ENCODE measurements around the gene CGB8. TPM values are rescaled to one million over a fixed set of nuclear protein-coding genes. Genes with fewer than 3 reads are reported as not detected.
"Not testable (repeated sequence)": the region's sequence is repeated elsewhere in the genome, so short reads cannot be mapped to it uniquely, and the experiment has no call there.

The CGB8 gene
- total RNA-seq, 1 experiment from 2014 or later = not detected

DNA sequence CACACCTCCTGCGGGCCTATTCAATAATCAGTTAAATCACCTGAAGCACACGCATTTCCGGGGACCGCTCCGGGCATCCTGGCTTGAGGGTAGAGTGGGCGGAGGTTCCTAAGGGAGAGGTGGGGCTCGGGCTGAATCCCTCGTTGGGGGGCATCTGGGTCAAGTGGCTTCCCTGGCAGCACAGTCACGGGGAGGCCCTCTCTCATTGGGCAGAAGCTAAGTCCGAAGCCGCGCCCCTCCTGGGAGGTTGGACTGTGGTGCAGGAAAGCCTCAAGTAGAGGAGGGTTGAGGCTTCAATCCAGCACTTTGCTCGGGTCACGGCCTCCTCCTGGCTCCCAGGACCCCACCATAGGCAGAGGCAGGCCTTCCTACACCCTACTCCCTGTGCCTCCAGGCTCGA lies 5.4 kb downstream of the CGB8 start, which contains the start of gene CGB5:
Gene CGB5 (plus strand): TSS at position 301 of the 400 bp plus-strand sequence. CDS start 362 bp downstream, outside the sequence.
- intact Hi-C loops (cut with micrococcal nuclease; ENCODE audit: unreplicated experiment); BruUV-seq (replicated peaks); H3K9me3 ChIP-seq (ENCODE audit: low read depth, low read length, poor library complexity, severe bottlenecking); DNase-seq (ENCODE audit: low spot score); H3K27me3 ChIP-seq (replicated peaks; ENCODE audit: insufficient read depth, low read depth, low read length, poor library complexity); CTCF ChIA-PET; H3K36me3 ChIP-seq (ENCODE audit: insufficient read depth, low read length, poor library complexity, severe bottlenecking); POLR2A ChIA-PET (ENCODE audit: low non-redundant PET); H3K4me3 ChIP-seq (ENCODE audit: low read depth, low read length, poor library complexity, severe bottlenecking); H3K4me1 ChIP-seq (ENCODE audit: insufficient read depth, low read length, poor library complexity, severe bottlenecking); H3K27ac ChIP-seq (ENCODE audit: low read depth, low read length, poor library complexity, severe bottlenecking): not testable (repeated sequence)

DNA sequence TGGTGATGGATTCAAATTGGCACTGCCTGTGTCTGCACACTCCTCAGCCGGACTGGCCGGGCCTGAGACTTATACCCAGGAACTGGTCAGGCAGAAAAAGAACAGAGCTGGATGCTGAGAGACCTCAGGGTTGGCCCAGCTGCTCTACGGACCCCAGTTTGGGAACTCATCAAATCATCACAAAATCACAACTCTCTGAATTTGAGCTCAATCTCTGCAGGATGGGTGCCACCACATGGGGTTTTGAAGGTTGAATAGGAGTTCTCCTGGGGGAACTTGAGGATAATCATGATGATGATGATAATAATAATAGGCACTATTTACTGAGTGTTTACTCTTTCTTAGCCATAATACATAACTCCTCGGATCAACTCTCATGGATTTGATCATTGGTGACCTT lies 6.2 kb downstream of the CGB8 start:
- POLR2A ChIA-PET (ENCODE audit: low non-redundant PET) = not testable (repeated sequence)

DNA sequence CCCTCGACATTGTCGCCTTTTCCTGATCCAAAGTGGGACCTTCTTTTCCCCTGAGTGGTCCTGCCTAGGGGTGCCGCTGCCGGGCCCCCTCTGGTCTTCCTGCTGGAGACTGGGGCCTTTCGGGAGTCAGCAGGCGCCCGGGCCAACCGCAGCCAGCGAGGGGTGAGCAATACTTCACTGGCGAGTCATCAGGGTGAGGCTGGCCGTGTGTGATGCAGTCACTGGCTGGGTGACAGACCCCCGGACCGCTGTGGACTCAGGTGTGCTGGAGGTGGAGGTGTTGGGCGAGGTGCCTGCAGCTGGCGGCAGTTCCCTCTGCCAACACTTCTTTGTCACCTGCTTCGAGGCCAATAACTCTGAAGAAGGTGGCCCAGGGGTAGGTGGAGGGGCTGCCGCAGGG lies 6.7 kb downstream of the CGB8 start:
- CTCF ChIA-PET = no interaction called here
- H3K27ac ChIP-seq (ENCODE audit: low read depth, low read length, poor library complexity, severe bottlenecking) = no peak overlapping the region
- no TSS peak for BruUV-seq (replicated peaks)

More for the DNA sequence above, 6.2 kb downstream of the CGB8 start:
- H3K27me3 ChIP-seq (replicated peaks; ENCODE audit: insufficient read depth, low read depth, low read length, poor library complexity); H3K36me3 ChIP-seq (ENCODE audit: insufficient read depth, low read length, poor library complexity, severe bottlenecking); DNase-seq (ENCODE audit: low spot score); BruUV-seq (replicated peaks); H3K9me3 ChIP-seq (ENCODE audit: low read depth, low read length, poor library complexity, severe bottlenecking); intact Hi-C loops (cut with micrococcal nuclease; ENCODE audit: unreplicated experiment); CTCF ChIA-PET; H3K4me1 ChIP-seq (ENCODE audit: insufficient read depth, low read length, poor library complexity, severe bottlenecking); H3K4me3 ChIP-seq (ENCODE audit: low read depth, low read length, poor library complexity, severe bottlenecking); H3K27ac ChIP-seq (ENCODE audit: low read depth, low read length, poor library complexity, severe bottlenecking): not testable (repeated sequence)

DNA sequence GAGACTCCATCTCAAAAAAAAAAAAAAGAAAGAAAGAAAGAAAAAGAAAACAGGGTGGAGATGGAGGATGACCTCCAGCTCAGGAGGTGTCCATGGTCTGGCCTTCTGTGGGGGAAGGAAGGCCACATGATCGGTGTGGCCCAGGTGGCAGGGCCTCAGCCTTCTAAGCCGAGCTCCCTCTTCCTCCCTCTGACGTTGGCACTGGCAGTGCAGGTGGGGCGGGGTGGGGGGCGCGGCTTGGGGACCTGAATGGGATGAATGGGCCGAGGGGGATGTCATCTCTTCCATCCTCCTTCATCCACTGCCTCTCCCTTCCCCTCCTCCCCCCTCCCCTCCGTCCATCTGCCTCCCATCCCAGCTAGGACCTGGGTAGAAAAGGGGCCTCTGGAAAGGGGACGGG lies 9.2 kb downstream of the CGB8 start:
- H3K4me3 ChIP-seq (ENCODE audit: low read depth, low read length, poor library complexity, severe bottlenecking); H3K27ac ChIP-seq (ENCODE audit: low read depth, low read length, poor library complexity, severe bottlenecking); DNase-seq (ENCODE audit: low spot score); H3K4me1 ChIP-seq (ENCODE audit: insufficient read depth, low read length, poor library complexity, severe bottlenecking); H3K27me3 ChIP-seq (replicated peaks; ENCODE audit: insufficient read depth, low read depth, low read length, poor library complexity); intact Hi-C loops (cut with micrococcal nuclease; ENCODE audit: unreplicated experiment); BruUV-seq (replicated peaks); H3K36me3 ChIP-seq (ENCODE audit: insufficient read depth, low read length, poor library complexity, severe bottlenecking); H3K9me3 ChIP-seq (ENCODE audit: low read depth, low read length, poor library complexity, severe bottlenecking): not testable (repeated sequence)
- ChIA-PET CTCF (interaction anchor here (0.7 kb wide), 1 partner anchor 43 kb away, joined by 3 read pairs; no protein-coding TSS in a partner anchor), POLR2A (ENCODE audit: low non-redundant PET) (interaction anchor here (0.6 kb wide), 1 partner anchor 14 kb away, joined by 4 read pairs; no protein-coding TSS in a partner anchor)

More for the DNA sequence above, 6.7 kb downstream of the CGB8 start:
- intact Hi-C loops (cut with micrococcal nuclease; ENCODE audit: unreplicated experiment) = no loop called here
- H3K4me3 ChIP-seq (ENCODE audit: low read depth, low read length, poor library complexity, severe bottlenecking) = no peak overlapping the region
- H3K27me3 ChIP-seq (replicated peaks; ENCODE audit: insufficient read depth, low read depth, low read length, poor library complexity) = no peaks in the 10 kb centered on the region
- H3K4me1 ChIP-seq (ENCODE audit: insufficient read depth, low read length, poor library complexity, severe bottlenecking) = no peaks in the 10 kb centered on the region
- TF ChIP-seq EZH2 (IDR thresholded peaks at IDR 0.05; ENCODE audit: borderline replicate concordance, low read depth, low read length, poor library complexity, severe bottlenecking) = no peak
- TF ChIP-seq, protein P1, sequence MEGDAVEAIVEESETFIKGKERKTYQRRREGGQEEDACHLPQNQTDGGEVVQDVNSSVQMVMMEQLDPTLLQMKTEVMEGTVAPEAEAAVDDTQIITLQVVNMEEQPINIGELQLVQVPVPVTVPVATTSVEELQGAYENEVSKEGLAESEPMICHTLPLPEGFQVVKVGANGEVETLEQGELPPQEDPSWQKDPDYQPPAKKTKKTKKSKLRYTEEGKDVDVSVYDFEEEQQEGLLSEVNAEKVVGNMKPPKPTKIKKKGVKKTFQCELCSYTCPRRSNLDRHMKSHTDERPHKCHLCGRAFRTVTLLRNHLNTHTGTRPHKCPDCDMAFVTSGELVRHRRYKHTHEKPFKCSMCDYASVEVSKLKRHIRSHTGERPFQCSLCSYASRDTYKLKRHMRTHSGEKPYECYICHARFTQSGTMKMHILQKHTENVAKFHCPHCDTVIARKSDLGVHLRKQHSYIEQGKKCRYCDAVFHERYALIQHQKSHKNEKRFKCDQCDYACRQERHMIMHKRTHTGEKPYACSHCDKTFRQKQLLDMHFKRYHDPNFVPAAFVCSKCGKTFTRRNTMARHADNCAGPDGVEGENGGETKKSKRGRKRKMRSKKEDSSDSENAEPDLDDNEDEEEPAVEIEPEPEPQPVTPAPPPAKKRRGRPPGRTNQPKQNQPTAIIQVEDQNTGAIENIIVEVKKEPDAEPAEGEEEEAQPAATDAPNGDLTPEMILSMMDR (conservative IDR thresholded peaks at IDR 0.05; ENCODE audit: low read depth, low read length) = no peak
- POLR2A ChIA-PET (ENCODE audit: low non-redundant PET) = no interaction called here
- no peaks in the 10 kb centered on the region for H3K36me3 ChIP-seq (ENCODE audit: insufficient read depth, low read length, poor library complexity, severe bottlenecking)
- no peak for DNase-seq (ENCODE audit: low spot score)
- no peaks in the 10 kb centered on the region for H3K9me3 ChIP-seq (ENCODE audit: low read depth, low read length, poor library complexity, severe bottlenecking)

DNA sequence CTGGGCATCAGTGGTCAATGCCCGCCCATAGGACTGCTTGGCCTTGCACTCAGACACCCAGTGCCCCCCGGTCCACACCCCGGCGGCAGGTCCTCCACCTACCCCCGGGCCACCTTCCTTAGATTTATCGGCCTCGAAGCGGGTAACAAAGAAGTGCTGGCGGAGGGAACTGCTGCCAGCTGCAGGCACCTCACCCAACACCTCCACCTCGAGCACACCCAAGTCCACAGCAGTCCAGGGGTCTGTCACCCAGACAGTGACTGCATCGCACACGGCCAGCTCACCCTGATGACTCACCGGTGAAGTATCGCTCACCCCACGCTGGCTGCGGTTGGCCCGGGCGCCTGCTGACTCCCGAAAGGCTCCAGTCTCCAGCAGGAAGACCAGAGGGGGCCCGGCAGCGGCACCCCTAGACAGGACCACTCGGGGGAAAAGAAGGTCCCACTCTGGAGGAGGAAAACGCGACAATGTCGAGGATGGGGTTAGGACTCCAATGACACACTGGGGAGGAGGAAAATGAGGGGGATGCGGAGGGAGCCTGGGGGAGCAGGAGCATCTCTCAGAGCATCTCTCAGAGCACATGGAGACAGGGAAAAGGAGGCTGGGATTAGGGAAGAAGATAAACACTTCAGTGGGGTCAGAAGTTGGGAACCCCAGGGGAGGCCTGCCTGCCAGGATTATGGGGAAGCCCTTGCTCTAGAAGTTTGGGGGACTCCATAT lies 10.2 kb downstream of the CGB8 start:
- H3K27me3 ChIP-seq (replicated peaks; ENCODE audit: insufficient read depth, low read depth, low read length, poor library complexity); intact Hi-C loops (cut with micrococcal nuclease; ENCODE audit: unreplicated experiment); POLR2A ChIA-PET (ENCODE audit: low non-redundant PET); H3K4me1 ChIP-seq (ENCODE audit: insufficient read depth, low read length, poor library complexity, severe bottlenecking); DNase-seq (ENCODE audit: low spot score); CTCF ChIA-PET; H3K27ac ChIP-seq (ENCODE audit: low read depth, low read length, poor library complexity, severe bottlenecking); H3K4me3 ChIP-seq (ENCODE audit: low read depth, low read length, poor library complexity, severe bottlenecking); BruUV-seq (replicated peaks); H3K9me3 ChIP-seq (ENCODE audit: low read depth, low read length, poor library complexity, severe bottlenecking); H3K36me3 ChIP-seq (ENCODE audit: insufficient read depth, low read length, poor library complexity, severe bottlenecking): not testable (repeated sequence)

DNA sequence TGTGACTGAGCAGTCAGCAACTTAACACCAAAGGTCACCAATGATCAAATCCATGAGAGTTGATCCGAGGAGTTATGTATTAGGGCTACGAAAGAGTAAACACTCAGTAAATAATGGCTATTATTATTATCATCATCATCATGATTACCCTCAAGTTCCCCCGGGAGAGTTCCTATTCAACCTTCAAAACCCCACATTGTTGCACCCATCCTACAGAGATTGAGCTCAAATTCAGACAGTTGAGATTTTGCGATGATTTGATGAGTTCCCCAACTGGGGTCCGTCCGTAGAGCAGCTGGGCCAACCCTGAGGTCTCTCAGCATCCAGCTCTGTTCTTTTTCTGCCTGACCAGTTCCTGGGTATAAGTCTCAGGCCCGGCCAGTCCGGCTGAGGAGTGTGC lies 10.8 kb downstream of the CGB8 start:
- POLR2A ChIA-PET (ENCODE audit: low non-redundant PET) = not testable (repeated sequence)

More for the DNA sequence above, 10.8 kb downstream of the CGB8 start:
- H3K27ac ChIP-seq (ENCODE audit: low read depth, low read length, poor library complexity, severe bottlenecking); intact Hi-C loops (cut with micrococcal nuclease; ENCODE audit: unreplicated experiment); BruUV-seq (replicated peaks); H3K9me3 ChIP-seq (ENCODE audit: low read depth, low read length, poor library complexity, severe bottlenecking); H3K4me1 ChIP-seq (ENCODE audit: insufficient read depth, low read length, poor library complexity, severe bottlenecking); CTCF ChIA-PET; H3K36me3 ChIP-seq (ENCODE audit: insufficient read depth, low read length, poor library complexity, severe bottlenecking); H3K4me3 ChIP-seq (ENCODE audit: low read depth, low read length, poor library complexity, severe bottlenecking); DNase-seq (ENCODE audit: low spot score); H3K27me3 ChIP-seq (replicated peaks; ENCODE audit: insufficient read depth, low read depth, low read length, poor library complexity): not testable (repeated sequence)
